A549 (cell line): ENCODE data around the gene BLOC1S4. TPM values are rescaled to one million over a fixed set of nuclear protein-coding genes. Genes with fewer than 3 reads are reported as not detected.
A peak's percentile ranks its signal among the peaks of the same experiment; 100 is the strongest.

Source experiments
- ATAC-seq, 2 experiments: fragments of 200-7000 bp in 1 of 2; fragments of >200 bp in 1 of 2; cut with Nextera tagmentation in 1 of 2; cut with Tn5 transposase in 1 of 2; 3 replicates each; pipeline versions ENCODE4 v1.8.0 to v1.9.1; 2018 to 2020; ENCODE audit warnings: mild to moderate bottlenecking in 1 of 2, moderate library complexity in 1 of 2
- CTCF ChIA-PET: fragments of 300-600 bp; sonication (Branson Sonifier 250); formaldehyde crosslinking; extraction: SDS; loops from one replicate; lab custom pipeline; 2021; ENCODE audit warnings: antibody characterized with exemption, inconsistent platforms; lab: Yijun Ruan, JAX
- POLR2A ChIA-PET: fragments of 350-600 bp; formaldehyde crosslinking; extraction: SDS; loops from one replicate; lab custom pipeline; 2021; ENCODE audit warnings: antibody characterized with exemption, inconsistent platforms; lab: Yijun Ruan, JAX
- DNase-seq, 2 experiments: peaks; one replicate each; pipeline versions ENCODE4 v3.0.0 to v3.0.0-alpha.2; 2011 to 2016; ENCODE audit warnings: low read depth in 1 of 2, low spot score in 1 of 2
- FAIRE-seq: peaks from 2 replicates; lab custom pipeline; 2011; peaks lifted over from hg19 to GRCh38; lab: Jason Lieb, UNC
- H3K27ac ChIP-seq, 2 experiments: fragments of >200 bp; sonication (Bioruptor Twin); formaldehyde crosslinking; 3 replicates each; pipeline ENCODE4 v1.5.1; 2016 to 2017
- H3K4me1 ChIP-seq: fragments of >200 bp; sonication (Bioruptor Twin); formaldehyde crosslinking; 3 replicates; pipeline ENCODE4 v1.6.1; 2016
- H3K4me2 ChIP-seq: fragments of >200 bp; sonication (Bioruptor Twin); formaldehyde crosslinking; 3 replicates; pipeline ENCODE4 v1.6.1; 2016
- H3K4me3 ChIP-seq: fragments of >200 bp; sonication (Bioruptor Twin); formaldehyde crosslinking; 3 replicates; pipeline ENCODE4 v1.5.1; 2016
- H3K9me3 ChIP-seq: fragments of >200 bp; sonication (Bioruptor Twin); formaldehyde crosslinking; 3 replicates; pipeline ENCODE4 v1.6.1; 2016
- ATOH8 ChIP-seq: fragments of 250-450 bp; sonication (Bioruptor Pico); IDR thresholded peaks from 2 replicates; pipeline ENCODE4 v1.5.0; 2020; ENCODE audit warnings: low read depth, mild to moderate bottlenecking, moderate library complexity
- BHLHE40 ChIP-seq: IDR thresholded peaks from 2 replicates; pipeline ENCODE4 v1.6.1; 2012; ENCODE audit warnings: low read depth, low read length, inconsistent platforms
- CEBPB ChIP-seq, 2 experiments: fragments of >200 bp in 1 of 2; sonication (Bioruptor Twin) in 1 of 2; formaldehyde crosslinking in 1 of 2; IDR thresholded peaks; 2 replicates each; pipeline ENCODE4 v1.6.1; 2012 to 2016
- CHD2 ChIP-seq: fragments of 150-350 bp; IDR thresholded peaks from 2 replicates; pipeline ENCODE4 v1.6.1; 2014; ENCODE audit warnings: low read length; ENCODE audit not compliant: partially characterized antibody
- CTCF ChIP-seq: fragments of >200 bp; sonication (Bioruptor Twin); formaldehyde crosslinking; IDR thresholded peaks from 3 replicates; pipeline ENCODE4 v1.5.1; 2016
- EP300 ChIP-seq, 2 experiments: fragments of >200 bp; sonication (Bioruptor Twin); formaldehyde crosslinking; IDR thresholded peaks; 2 replicates in 1 of 2; 3 replicates in 1 of 2; pipeline ENCODE4 v1.6.1; 2016 to 2017
- FOSB ChIP-seq: fragments of 250-450 bp; sonication (Bioruptor Pico); IDR thresholded peaks from 2 replicates; pipeline ENCODE4 v1.5.0; 2020; ENCODE audit warnings: mild to moderate bottlenecking, moderate library complexity
- FOSL2 ChIP-seq, 2 experiments: fragments of 450-650 bp in 1 of 2; fragments of >200 bp in 1 of 2; sonication (Bioruptor Twin) in 1 of 2; formaldehyde crosslinking; IDR thresholded peaks; 2 replicates each; pipeline versions ENCODE4 v1.5.0 to v1.6.1; 2016 to 2020; ENCODE audit warnings: mild to moderate bottlenecking in 1 of 2, moderate library complexity in 1 of 2
- FOXS1 ChIP-seq: fragments of 250-450 bp; sonication (Bioruptor Pico); IDR thresholded peaks from 2 replicates; pipeline ENCODE4 v1.5.0; 2020; ENCODE audit warnings: mild to moderate bottlenecking, moderate library complexity
- HDAC2 ChIP-seq: fragments of 200-600 bp; sonication (generic); IDR thresholded peaks from 2 replicates; pipeline ENCODE4 v1.6.1; 2016
- HEYL ChIP-seq: fragments of 250-450 bp; sonication (Bioruptor Pico); IDR thresholded peaks from 2 replicates; pipeline ENCODE4 v1.8.0; 2021; ENCODE audit warnings: mild to moderate bottlenecking, moderate library complexity
- JUN ChIP-seq, 2 experiments: fragments of >200 bp; sonication (Bioruptor Twin); formaldehyde crosslinking; IDR thresholded peaks; 2 replicates in 1 of 2; 3 replicates in 1 of 2; pipeline ENCODE4 v1.6.1; 2016 to 2017
- JUNB ChIP-seq: fragments of >200 bp; sonication (Bioruptor Twin); formaldehyde crosslinking; IDR thresholded peaks from 2 replicates; pipeline ENCODE4 v1.6.1; 2016
- KDM1A ChIP-seq: fragments of 200-600 bp; sonication (generic); IDR thresholded peaks from 2 replicates; pipeline ENCODE4 v1.6.1; 2016; ENCODE audit warnings: low read depth, mild to moderate bottlenecking
- MAX ChIP-seq: IDR thresholded peaks from 2 replicates; pipeline ENCODE4 v1.6.1; 2012
- MYC ChIP-seq: IDR thresholded peaks from 2 replicates; pipeline ENCODE4 v1.6.1; 2012; ENCODE audit warnings: mild to moderate bottlenecking, inconsistent platforms, low read length, improper control_type of control experiment, borderline replicate concordance
- NR3C1 ChIP-seq: fragments of >200 bp; sonication (Bioruptor Twin); formaldehyde crosslinking; IDR thresholded peaks from 3 replicates; pipeline ENCODE4 v1.6.1; 2017
- PBX3 ChIP-seq: IDR thresholded peaks from 2 replicates; pipeline ENCODE4 v1.6.1; 2012
- POLR2A ChIP-seq: IDR thresholded peaks from 2 replicates; pipeline ENCODE4 v1.6.1; 2012; ENCODE audit warnings: mild to moderate bottlenecking, low read length
- POLR2AphosphoS2 ChIP-seq: conservative IDR thresholded peaks from 2 replicates; pipeline ENCODE4 v1.6.1; 2012; ENCODE audit warnings: low read length, improper control_type of control experiment, inconsistent platforms
- RAD21 ChIP-seq, 2 experiments: fragments of >200 bp in 1 of 2; sonication (Bioruptor Twin) in 1 of 2; formaldehyde crosslinking in 1 of 2; IDR thresholded peaks in 1 of 2; conservative IDR thresholded peaks in 1 of 2; 2 replicates in 1 of 2; 3 replicates in 1 of 2; pipeline ENCODE4 v1.6.1; 2012 to 2018; ENCODE audit warnings: inconsistent platforms in 1 of 2
- RARB ChIP-seq: fragments of 250-450 bp; sonication (Bioruptor Pico); IDR thresholded peaks from 2 replicates; pipeline ENCODE4 v1.8.0; 2021; ENCODE audit warnings: mild to moderate bottlenecking, moderate library complexity
- RFX5 ChIP-seq: fragments of 450-650 bp; IDR thresholded peaks from 2 replicates; pipeline ENCODE4 v1.7.1; 2014; ENCODE audit warnings: antibody characterized with exemption, mild to moderate bottlenecking, moderate library complexity
- SMC3 ChIP-seq: fragments of >200 bp; sonication (Bioruptor Twin); formaldehyde crosslinking; IDR thresholded peaks from 3 replicates; pipeline ENCODE4 v1.6.1; 2018; ENCODE audit warnings: inconsistent platforms
- TFCP2L1 ChIP-seq: fragments of 250-450 bp; sonication (Bioruptor Pico); IDR thresholded peaks from 2 replicates; pipeline ENCODE4 v1.5.0; 2021; ENCODE audit warnings: mild to moderate bottlenecking
- TP53 ChIP-seq: fragments of 250-450 bp; sonication (Bioruptor Pico); IDR thresholded peaks from 2 replicates; pipeline ENCODE4 v1.5.0; 2021; ENCODE audit warnings: mild to moderate bottlenecking, moderate library complexity
- ZC3H11A ChIP-seq: fragments of 450-650 bp; IDR thresholded peaks from 2 replicates; pipeline ENCODE4 v1.6.1; 2014; ENCODE audit warnings: antibody characterized with exemption, mild to moderate bottlenecking
- ZFP36 ChIP-seq: fragments of 450-650 bp; IDR thresholded peaks from 2 replicates; pipeline ENCODE4 v1.6.1; 2014; ENCODE audit warnings: borderline replicate concordance; ENCODE audit not compliant: partially characterized antibody
- WGBS: methylation state at CpG from one replicate; pipeline ENCODE4 v1.1.6; 2017; ENCODE audit errors: missing lambda C conversion rate; 5-methylcytosine and 5-hydroxymethylcytosine counted together
- polyA plus RNA-seq, 4 experiments: library from polyadenylated mRNA; depleted of rRNA in 3 of 4; stranded (reverse); fragments of >200 nt; fragmentation: RNase III in 1 of 4; extraction: RNeasy Plus Mini Kit Qiagen cat#74134 plus additional on column Dnase treatment in 1 of 4; gene quantifications; 2 replicates in 3 of 4; 3 replicates in 1 of 4; pipeline ENCODE4 v1.2.3, GENCODE V29; 2011 to 2017
- TF ChIP-seq, protein P1 (sequence below): fragments of >200 bp; sonication (Bioruptor Twin); formaldehyde crosslinking; IDR thresholded peaks from 3 replicates; pipeline ENCODE4 v1.6.1; 2016

The BLOC1S4 gene
- polyA plus RNA-seq, 2 of the 4 experiments (the other 2 are of a cell fraction) = 13.2 to 13.9 TPM

- ChIA-PET CTCF (interaction anchor here (0.9 to 2.1 kb wide), 2 partner anchors 43 to 110 kb away, joined by 4 to 7 read pairs; no protein-coding TSS in a partner anchor), POLR2A (no interaction called here)
- DNase-seq (peak in 1 of 2 experiments; percentile 43), ATAC-seq (peak; percentile 77 to 81), FAIRE-seq (no peak)
- Histone ChIP-seq H3K4me3 (no peak overlapping the region), H3K27ac (peak overlapping the region in 1 of 2 experiments; percentile 11; a peak in 1 of 6 replicates), H3K9me3 (no peaks in the 10 kb centered on the region), H3K4me1 (peaks cover 26% of the 10 kb centered on the region), H3K4me2 (peak overlapping the region; percentile 19; the same call in 1 of the 3 replicates)
- TF ChIP-seq CTCF = no peak
- TF ChIP-seq RAD21 (conservative IDR thresholded peaks at IDR 0.05 in 1 of 2, IDR thresholded peaks at IDR 0.05 in 1 of 2) = 0 out of 5 replicates have a peak, but pooled peaks of 1 of the 2 experiments have one; percentile 7
- whole genome bisulfite sequencing = 54% methylated on average over 12 of the region's 16 CpGs
Observed at GRCh38 chr4:6763330-6763851, 47.4 kb downstream of the BLOC1S4 start.

GRCh38 chr4:6764976-6765620 lies 49.1 kb downstream of the BLOC1S4 start:
- DNase-seq (no peak), FAIRE-seq (no peak), ATAC-seq (no peak)
- TF ChIP-seq ZFP36 = no peak
- TF ChIP-seq TFCP2L1 (CRISPR knock-in tag) = no peak
- TF ChIP-seq CEBPB (IDR thresholded peaks at IDR 0.05) = no peak
- no peak for TF ChIP-seq MAX
- TF ChIP-seq RAD21 (conservative IDR thresholded peaks at IDR 0.05 in 1 of 2, IDR thresholded peaks at IDR 0.05 in 1 of 2) = no peak
- no peak for TF ChIP-seq ATOH8
- no peak for TF ChIP-seq ZC3H11A
- no peak for TF ChIP-seq EP300 (IDR thresholded peaks at IDR 0.05)
- TF ChIP-seq FOSB (CRISPR knock-in tag) = no peak
- TF ChIP-seq TP53 (CRISPR knock-in tag) = no peak
- TF ChIP-seq NR3C1 = no peak
- TF ChIP-seq FOXS1 (CRISPR knock-in tag) = no peak
- WGBS = 80% methylated on average over 11 of the region's 11 CpGs
- Histone ChIP-seq H3K27ac (no peak overlapping the region), H3K4me3 (no peak overlapping the region), H3K4me1 (peaks cover 23% of the 10 kb centered on the region), H3K4me2 (no peak overlapping the region), H3K9me3 (no peaks in the 10 kb centered on the region)
- CTCF ChIA-PET = interaction anchor here (1.1 kb wide), 1 partner anchor 16 kb away, joined by 3 read pairs; no protein-coding TSS in a partner anchor
- POLR2A ChIA-PET = no interaction called here

DNA sequence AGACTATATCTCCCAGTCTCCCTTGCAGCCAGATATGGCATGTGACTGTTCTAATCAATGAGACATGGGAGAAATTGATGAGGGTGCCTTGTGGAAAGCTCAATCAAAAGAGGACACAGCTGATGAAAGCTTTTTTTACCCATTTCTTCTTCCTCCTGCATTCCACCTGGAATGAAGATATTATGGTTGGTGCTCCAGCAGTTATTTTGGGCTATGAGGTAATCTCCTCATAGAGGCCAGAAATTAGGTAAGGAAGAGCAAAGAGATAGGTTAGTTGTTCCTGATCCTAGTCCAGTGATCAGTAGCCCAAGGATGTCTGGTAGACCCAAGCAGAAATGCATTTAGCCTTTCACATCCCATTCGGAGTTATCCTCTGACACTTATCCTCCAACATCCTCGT lies 49.7 kb downstream of the BLOC1S4 start:
- 79% methylated on average over 2 of the region's 2 CpGs for WGBS
- Histone ChIP-seq H3K4me2 (no peak overlapping the region), H3K27ac (no peak overlapping the region), H3K4me3 (no peak overlapping the region), H3K9me3 (no peaks in the 10 kb centered on the region), H3K4me1 (peaks cover 23% of the 10 kb centered on the region)
- DNase-seq (no peak), ATAC-seq (no peak), FAIRE-seq (no peak)
- ChIA-PET CTCF (interaction anchor here (1.0 kb wide), 1 partner anchor 45 kb away, joined by 4 read pairs; no protein-coding TSS in a partner anchor), POLR2A (no interaction called here)
- TF ChIP-seq KDM1A = no peak
- TF ChIP-seq, protein P1, sequence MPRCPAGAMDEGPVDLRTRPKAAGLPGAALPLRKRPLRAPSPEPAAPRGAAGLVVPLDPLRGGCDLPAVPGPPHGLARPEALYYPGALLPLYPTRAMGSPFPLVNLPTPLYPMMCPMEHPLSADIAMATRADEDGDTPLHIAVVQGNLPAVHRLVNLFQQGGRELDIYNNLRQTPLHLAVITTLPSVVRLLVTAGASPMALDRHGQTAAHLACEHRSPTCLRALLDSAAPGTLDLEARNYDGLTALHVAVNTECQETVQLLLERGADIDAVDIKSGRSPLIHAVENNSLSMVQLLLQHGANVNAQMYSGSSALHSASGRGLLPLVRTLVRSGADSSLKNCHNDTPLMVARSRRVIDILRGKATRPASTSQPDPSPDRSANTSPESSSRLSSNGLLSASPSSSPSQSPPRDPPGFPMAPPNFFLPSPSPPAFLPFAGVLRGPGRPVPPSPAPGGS = no peak
- TF ChIP-seq JUNB = no peak
- no peak for TF ChIP-seq TP53 (CRISPR knock-in tag)
- no peak for TF ChIP-seq TFCP2L1 (CRISPR knock-in tag)
- no peak for TF ChIP-seq PBX3
- no peak for TF ChIP-seq FOSL2 (IDR thresholded peaks at IDR 0.05)
- no peak for TF ChIP-seq FOSL2 (CRISPR knock-in tag; IDR thresholded peaks at IDR 0.05)
- TF ChIP-seq CHD2 = no peak
- no peak for TF ChIP-seq HEYL (CRISPR knock-in tag)
- no peak for TF ChIP-seq JUN (IDR thresholded peaks at IDR 0.05)
- no peak for TF ChIP-seq POLR2A
- no peak for TF ChIP-seq RFX5
- TF ChIP-seq HDAC2 = no peak
- TF ChIP-seq RARB = no peak
- TF ChIP-seq SMC3 = no peak
- no peak for TF ChIP-seq BHLHE40
- TF ChIP-seq POLR2AphosphoS2 = no peak
- no peak for TF ChIP-seq MYC
